WTC11 (cell line): ENCODE data around the gene MACO1. TPM values are rescaled to one million over a fixed set of nuclear protein-coding genes. Genes with fewer than 3 reads are reported as not detected.
A peak's percentile ranks its signal among the peaks of the same experiment; 100 is the strongest.

ENCODE experiments used
- ATAC-seq: fragments of 200-7000 bp; cut with Tn5 transposase; 2 replicates; pipeline ENCODE4 v1.10.0; 2021; ENCODE audit warnings: mild to moderate bottlenecking, moderate library complexity
- CTCF ChIA-PET: fragments of 300-600 bp; sonication (Branson Sonifier 250); formaldehyde crosslinking; loops from one replicate; lab custom pipeline; 2021; ENCODE audit warnings: antibody characterized with exemption; lab: Charles Lee
- POLR2A ChIA-PET: fragments of 350-600 bp; sonication (Branson Sonifier 250); formaldehyde crosslinking; loops from one replicate; lab custom pipeline; 2021; ENCODE audit warnings: antibody characterized with exemption; lab: Charles Lee
- DNase-seq: peaks from one replicate; pipeline ENCODE4 v3.0.0; 2021; ENCODE audit warnings: low spot score
- H3K27ac Mint-ChIP-seq: 2 replicates; pipeline ENCODE4 v1.8.0; 2021; ENCODE audit warnings: mixed read lengths
- H3K27me3 Mint-ChIP-seq: 2 replicates; pipeline ENCODE4 v1.8.0; 2021; ENCODE audit warnings: low read depth, mild to moderate bottlenecking, moderate library complexity, mixed read lengths
- H3K36me3 Mint-ChIP-seq: 2 replicates; pipeline ENCODE4 v1.8.0; 2021; ENCODE audit warnings: mixed read lengths
- H3K4me1 Mint-ChIP-seq: 2 replicates; pipeline ENCODE4 v1.8.0; 2022; ENCODE audit warnings: mixed read lengths
- H3K4me3 Mint-ChIP-seq: 2 replicates; pipeline ENCODE4 v1.8.0; 2021; ENCODE audit warnings: mild to moderate bottlenecking, moderate library complexity, mixed read lengths
- H3K9me3 Mint-ChIP-seq: 2 replicates; pipeline ENCODE4 v1.8.0; 2021; ENCODE audit warnings: mixed read lengths
- EMX1 ChIP-seq: fragments of 250-450 bp; sonication (Bioruptor Pico); IDR thresholded peaks from 2 replicates; pipeline ENCODE4 v1.8.0; 2021; ENCODE audit warnings: mild to moderate bottlenecking
- ETV6 ChIP-seq: sonication (generic); formaldehyde crosslinking; IDR thresholded peaks from 2 replicates; pipeline ENCODE4 v1.8.1; 2022; ENCODE audit warnings: mild to moderate bottlenecking, missing genetic modification reagents
- FOXP1 ChIP-seq: sonication (generic); formaldehyde crosslinking; IDR thresholded peaks from 2 replicates; pipeline ENCODE4 v1.8.0; 2022; ENCODE audit warnings: missing genetic modification reagents, mild to moderate bottlenecking, moderate library complexity, borderline replicate concordance
- IRF2 ChIP-seq: sonication (generic); formaldehyde crosslinking; IDR thresholded peaks from 2 replicates; pipeline ENCODE4 v1.8.0; 2022; ENCODE audit warnings: low read depth, missing genetic modification reagents, borderline replicate concordance
- JAZF1 ChIP-seq: fragments of 250-450 bp; sonication (Bioruptor Pico); IDR thresholded peaks from 2 replicates; pipeline ENCODE4 v1.9.0; 2021; ENCODE audit warnings: moderate library complexity, mild to moderate bottlenecking, inconsistent platforms
- MXD4 ChIP-seq: fragments of 250-450 bp; sonication (Bioruptor Pico); IDR thresholded peaks from 2 replicates; pipeline ENCODE4 v1.8.0; 2021; ENCODE audit warnings: mild to moderate bottlenecking, moderate library complexity, borderline replicate concordance
- NFE2L1 ChIP-seq: sonication (generic); formaldehyde crosslinking; IDR thresholded peaks from 2 replicates; pipeline ENCODE4 v1.8.1; 2023; ENCODE audit warnings: missing genetic modification reagents
- PRRX2 ChIP-seq: fragments of 250-450 bp; sonication (Bioruptor Pico); IDR thresholded peaks from 2 replicates; pipeline ENCODE4 v1.8.0; 2021; ENCODE audit warnings: mild to moderate bottlenecking
- ZBTB21 ChIP-seq: sonication (generic); formaldehyde crosslinking; IDR thresholded peaks from 2 replicates; pipeline ENCODE4 v1.8.1; 2023; ENCODE audit warnings: mild to moderate bottlenecking, missing genetic modification reagents, borderline replicate concordance
- ZNF423 ChIP-seq: fragments of 250-450 bp; sonication (Bioruptor Pico); IDR thresholded peaks from 2 replicates; pipeline ENCODE4 v2.1.2; 2022; ENCODE audit warnings: mild to moderate bottlenecking, moderate library complexity
- total RNA-seq: library from RNA; stranded (reverse); gene quantifications from 3 replicates; pipeline ENCODE4 v1.2.3, GENCODE V29; 2021
- TF ChIP-seq, protein P1 (sequence below): sonication (generic); formaldehyde crosslinking; IDR thresholded peaks from 2 replicates; pipeline ENCODE4 v1.8.1; 2022; ENCODE audit warnings: low read depth, missing genetic modification reagents, borderline replicate concordance
- TF ChIP-seq, protein P2 (sequence below): fragments of 250-450 bp; sonication (Bioruptor Pico); IDR thresholded peaks from 2 replicates; pipeline ENCODE4 v1.9.0; 2021; ENCODE audit warnings: moderate library complexity, mild to moderate bottlenecking, inconsistent platforms, borderline replicate concordance
- TF ChIP-seq, protein P3 (sequence below): sonication (generic); formaldehyde crosslinking; IDR thresholded peaks from 2 replicates; pipeline ENCODE4 v1.8.1; 2023; ENCODE audit warnings: mild to moderate bottlenecking, missing genetic modification reagents
- TF ChIP-seq, protein P4 (sequence below): fragments of 250-450 bp; sonication (Bioruptor Pico); IDR thresholded peaks from 2 replicates; pipeline ENCODE4 v2.1.2; 2022; ENCODE audit warnings: mild to moderate bottlenecking, moderate library complexity
- TF ChIP-seq, protein P5 (sequence below): sonication (generic); formaldehyde crosslinking; IDR thresholded peaks from 2 replicates; pipeline ENCODE4 v1.8.0; 2023; ENCODE audit warnings: mild to moderate bottlenecking, missing genetic modification reagents
- TF ChIP-seq, protein P6 (sequence below): fragments of 250-450 bp; sonication (Bioruptor Pico); IDR thresholded peaks from 2 replicates; pipeline ENCODE4 v1.9.0; 2021; ENCODE audit warnings: mild to moderate bottlenecking, borderline replicate concordance

Gene MACO1
- total RNA-seq, 1 experiment from 2014 or later = 9.5 TPM

DNA sequence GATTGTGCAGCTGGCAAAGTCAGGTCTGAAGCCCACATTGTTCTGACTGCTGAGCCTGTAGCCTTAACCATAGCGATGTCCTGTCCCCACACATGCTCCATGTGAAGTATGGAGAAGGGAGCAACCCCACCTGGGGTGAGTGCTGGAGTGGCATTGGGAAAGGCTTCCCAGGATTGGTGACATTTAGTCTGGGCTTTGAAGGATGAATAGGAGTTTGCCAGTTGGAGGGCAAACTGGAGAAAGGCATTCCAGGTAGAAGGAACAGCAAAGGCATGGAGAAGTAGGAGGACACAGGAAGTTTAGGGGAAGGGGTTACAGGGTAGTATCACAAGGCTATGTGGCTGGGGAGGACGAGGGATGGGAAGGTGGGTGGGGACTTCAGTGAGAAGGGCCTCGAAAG, 105.4 kb downstream of the MACO1 start (continued):
- TF ChIP-seq, protein P1, sequence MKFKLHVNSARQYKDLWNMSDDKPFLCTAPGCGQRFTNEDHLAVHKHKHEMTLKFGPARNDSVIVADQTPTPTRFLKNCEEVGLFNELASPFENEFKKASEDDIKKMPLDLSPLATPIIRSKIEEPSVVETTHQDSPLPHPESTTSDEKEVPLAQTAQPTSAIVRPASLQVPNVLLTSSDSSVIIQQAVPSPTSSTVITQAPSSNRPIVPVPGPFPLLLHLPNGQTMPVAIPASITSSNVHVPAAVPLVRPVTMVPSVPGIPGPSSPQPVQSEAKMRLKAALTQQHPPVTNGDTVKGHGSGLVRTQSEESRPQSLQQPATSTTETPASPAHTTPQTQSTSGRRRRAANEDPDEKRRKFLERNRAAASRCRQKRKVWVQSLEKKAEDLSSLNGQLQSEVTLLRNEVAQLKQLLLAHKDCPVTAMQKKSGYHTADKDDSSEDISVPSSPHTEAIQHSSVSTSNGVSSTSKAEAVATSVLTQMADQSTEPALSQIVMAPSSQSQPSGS (CRISPR knock-in tag) = no peak
- TF ChIP-seq, protein P2, sequence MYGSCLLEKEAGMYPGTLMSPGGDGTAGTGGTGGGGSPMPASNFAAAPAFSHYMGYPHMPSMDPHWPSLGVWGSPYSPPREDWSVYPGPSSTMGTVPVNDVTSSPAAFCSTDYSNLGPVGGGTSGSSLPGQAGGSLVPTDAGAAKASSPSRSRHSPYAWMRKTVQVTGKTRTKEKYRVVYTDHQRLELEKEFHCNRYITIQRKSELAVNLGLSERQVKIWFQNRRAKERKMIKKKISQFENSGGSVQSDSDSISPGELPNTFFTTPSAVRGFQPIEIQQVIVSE = no peak
- TF ChIP-seq PRRX2 (CRISPR knock-in tag) = no peak
- TF ChIP-seq ZNF423 (CRISPR knock-in tag) = no peak
- TF ChIP-seq EMX1 (CRISPR knock-in tag) = no peak

DNA sequence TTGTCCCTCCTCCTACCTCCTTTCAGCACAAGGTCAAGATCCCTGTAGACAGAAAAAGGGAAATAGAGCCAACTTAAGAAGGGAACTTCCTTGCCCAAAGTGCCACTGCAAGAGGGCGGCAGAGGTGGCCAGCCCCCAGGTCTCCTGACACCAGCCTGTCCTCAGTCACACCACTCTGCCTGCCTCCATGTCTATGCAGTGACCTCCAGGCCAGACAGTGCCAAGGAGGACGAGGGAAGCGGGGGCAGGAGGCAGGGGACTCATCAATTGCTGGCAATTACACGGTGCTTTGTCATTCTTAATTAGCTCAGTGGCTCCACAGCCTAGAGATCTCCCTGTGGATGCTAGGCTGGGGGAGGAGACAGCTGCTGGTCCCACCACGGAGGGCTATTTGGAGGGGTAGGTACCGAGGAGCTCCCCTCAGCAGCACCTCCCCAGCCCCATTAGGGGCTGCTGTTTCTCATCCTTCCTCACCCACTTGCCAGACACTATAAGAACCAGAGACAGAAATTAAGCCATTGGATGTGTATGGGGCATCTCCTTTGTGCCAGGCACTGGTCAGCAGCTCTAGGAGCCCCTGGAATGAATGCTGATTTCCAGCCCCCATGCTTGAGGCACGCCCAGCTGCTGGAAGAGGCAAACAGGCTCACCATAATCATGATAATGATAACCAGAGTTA, 106.6 kb downstream of the MACO1 start:
- peaks cover 3% of the 10 kb centered on the region; the same call in 1 of the 2 replicates for H3K27me3 Mint-ChIP-seq
- no peaks in the 10 kb centered on the region for H3K9me3 Mint-ChIP-seq
- no peak overlapping the region for H3K27ac Mint-ChIP-seq
- CTCF ChIA-PET = interaction anchor here (0.6 to 3.4 kb wide), 5 partner anchors 35 to 607 kb away, joined by 3 to 17 read pairs (median 4); partner anchors contain the start of gene RUNX3
- ATAC-seq (peak; percentile 59), DNase-seq (no peak)
- no peak overlapping the region for H3K4me3 Mint-ChIP-seq
- POLR2A ChIA-PET = no interaction called here
- H3K4me1 Mint-ChIP-seq = peaks cover 18% of the 10 kb centered on the region
- H3K36me3 Mint-ChIP-seq = no peaks in the 10 kb centered on the region
- TF ChIP-seq JAZF1 (CRISPR knock-in tag) = no peak
- TF ChIP-seq, protein P3, sequence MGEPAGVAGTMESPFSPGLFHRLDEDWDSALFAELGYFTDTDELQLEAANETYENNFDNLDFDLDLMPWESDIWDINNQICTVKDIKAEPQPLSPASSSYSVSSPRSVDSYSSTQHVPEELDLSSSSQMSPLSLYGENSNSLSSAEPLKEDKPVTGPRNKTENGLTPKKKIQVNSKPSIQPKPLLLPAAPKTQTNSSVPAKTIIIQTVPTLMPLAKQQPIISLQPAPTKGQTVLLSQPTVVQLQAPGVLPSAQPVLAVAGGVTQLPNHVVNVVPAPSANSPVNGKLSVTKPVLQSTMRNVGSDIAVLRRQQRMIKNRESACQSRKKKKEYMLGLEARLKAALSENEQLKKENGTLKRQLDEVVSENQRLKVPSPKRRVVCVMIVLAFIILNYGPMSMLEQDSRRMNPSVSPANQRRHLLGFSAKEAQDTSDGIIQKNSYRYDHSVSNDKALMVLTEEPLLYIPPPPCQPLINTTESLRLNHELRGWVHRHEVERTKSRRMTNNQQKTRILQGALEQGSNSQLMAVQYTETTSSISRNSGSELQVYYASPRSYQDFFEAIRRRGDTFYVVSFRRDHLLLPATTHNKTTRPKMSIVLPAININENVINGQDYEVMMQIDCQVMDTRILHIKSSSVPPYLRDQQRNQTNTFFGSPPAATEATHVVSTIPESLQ (CRISPR knock-in tag) = no peak
- no peak for TF ChIP-seq NFE2L1 (CRISPR knock-in tag)
- no peak for TF ChIP-seq FOXP1
- TF ChIP-seq ZNF423 (CRISPR knock-in tag) = no peak
- TF ChIP-seq, protein P4, sequence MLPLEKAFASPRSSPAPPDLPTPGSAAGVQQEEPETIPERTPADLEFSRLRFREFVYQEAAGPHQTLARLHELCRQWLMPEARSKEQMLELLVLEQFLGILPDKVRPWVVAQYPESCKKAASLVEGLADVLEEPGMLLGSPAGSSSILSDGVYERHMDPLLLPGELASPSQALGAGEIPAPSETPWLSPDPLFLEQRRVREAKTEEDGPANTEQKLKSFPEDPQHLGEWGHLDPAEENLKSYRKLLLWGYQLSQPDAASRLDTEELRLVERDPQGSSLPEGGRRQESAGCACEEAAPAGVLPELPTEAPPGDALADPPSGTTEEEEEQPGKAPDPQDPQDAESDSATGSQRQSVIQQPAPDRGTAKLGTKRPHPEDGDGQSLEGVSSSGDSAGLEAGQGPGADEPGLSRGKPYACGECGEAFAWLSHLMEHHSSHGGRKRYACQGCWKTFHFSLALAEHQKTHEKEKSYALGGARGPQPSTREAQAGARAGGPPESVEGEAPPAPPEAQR = no peak

DNA sequence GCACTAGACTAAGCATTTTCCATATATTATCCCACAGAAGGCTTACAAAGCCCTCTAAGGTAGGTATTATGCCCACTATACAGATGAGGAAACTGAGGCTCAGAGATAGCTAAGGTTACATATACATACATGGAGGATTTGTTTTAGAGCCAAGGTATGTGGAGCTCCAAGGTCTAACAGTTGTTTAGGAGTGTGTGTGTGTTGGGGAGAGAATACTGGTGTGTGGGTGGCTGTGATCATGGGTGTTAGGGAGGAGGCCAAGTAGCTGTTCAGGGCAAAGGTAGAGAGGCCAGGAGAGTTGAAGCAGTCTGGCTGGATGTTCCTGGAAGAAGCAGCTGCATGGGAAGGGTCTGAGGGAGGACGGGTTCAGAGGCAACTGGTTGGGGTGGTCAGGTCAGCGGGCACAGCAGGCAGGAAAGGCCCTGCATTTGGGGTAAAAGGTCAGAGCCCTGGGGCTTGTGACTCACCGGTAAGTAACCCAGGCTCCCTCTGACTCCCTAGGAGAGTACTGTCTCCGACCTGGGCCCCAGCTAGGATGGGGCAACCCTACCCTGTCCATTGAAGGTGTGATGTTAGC, 107.6 kb downstream of the MACO1 start:
- H3K4me1 Mint-ChIP-seq = peaks cover 12% of the 10 kb centered on the region
- H3K36me3 Mint-ChIP-seq = no peaks in the 10 kb centered on the region
- no peak for DNase-seq
- H3K27me3 Mint-ChIP-seq = peaks cover 6% of the 10 kb centered on the region; the same call in 1 of the 2 replicates
- POLR2A ChIA-PET = interaction anchor here (0.5 kb wide), 1 partner anchor 442 kb away, joined by 3 read pairs; no protein-coding TSS in a partner anchor
- no peak overlapping the region for H3K27ac Mint-ChIP-seq
- H3K9me3 Mint-ChIP-seq = no peaks in the 10 kb centered on the region
- CTCF ChIA-PET = interaction anchor here (0.6 to 3.4 kb wide), 5 partner anchors 14 to 272 kb away, joined by 3 to 17 read pairs (median 4); no protein-coding TSS in a partner anchor
- no peak for ATAC-seq
- no peak overlapping the region for H3K4me3 Mint-ChIP-seq
- TF ChIP-seq MXD4 (CRISPR knock-in tag) (no peak), ZBTB21 (CRISPR knock-in tag) (no peak), ETV6 (CRISPR knock-in tag) (no peak), IRF2 (CRISPR knock-in tag) (no peak)
- TF ChIP-seq, protein P4 = no peak
- TF ChIP-seq, protein P5, sequence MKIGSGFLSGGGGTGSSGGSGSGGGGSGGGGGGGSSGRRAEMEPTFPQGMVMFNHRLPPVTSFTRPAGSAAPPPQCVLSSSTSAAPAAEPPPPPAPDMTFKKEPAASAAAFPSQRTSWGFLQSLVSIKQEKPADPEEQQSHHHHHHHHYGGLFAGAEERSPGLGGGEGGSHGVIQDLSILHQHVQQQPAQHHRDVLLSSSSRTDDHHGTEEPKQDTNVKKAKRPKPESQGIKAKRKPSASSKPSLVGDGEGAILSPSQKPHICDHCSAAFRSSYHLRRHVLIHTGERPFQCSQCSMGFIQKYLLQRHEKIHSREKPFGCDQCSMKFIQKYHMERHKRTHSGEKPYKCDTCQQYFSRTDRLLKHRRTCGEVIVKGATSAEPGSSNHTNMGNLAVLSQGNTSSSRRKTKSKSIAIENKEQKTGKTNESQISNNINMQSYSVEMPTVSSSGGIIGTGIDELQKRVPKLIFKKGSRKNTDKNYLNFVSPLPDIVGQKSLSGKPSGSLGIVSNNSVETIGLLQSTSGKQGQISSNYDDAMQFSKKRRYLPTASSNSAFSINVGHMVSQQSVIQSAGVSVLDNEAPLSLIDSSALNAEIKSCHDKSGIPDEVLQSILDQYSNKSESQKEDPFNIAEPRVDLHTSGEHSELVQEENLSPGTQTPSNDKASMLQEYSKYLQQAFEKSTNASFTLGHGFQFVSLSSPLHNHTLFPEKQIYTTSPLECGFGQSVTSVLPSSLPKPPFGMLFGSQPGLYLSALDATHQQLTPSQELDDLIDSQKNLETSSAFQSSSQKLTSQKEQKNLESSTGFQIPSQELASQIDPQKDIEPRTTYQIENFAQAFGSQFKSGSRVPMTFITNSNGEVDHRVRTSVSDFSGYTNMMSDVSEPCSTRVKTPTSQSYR (CRISPR knock-in tag) = no peak
- TF ChIP-seq, protein P6, sequence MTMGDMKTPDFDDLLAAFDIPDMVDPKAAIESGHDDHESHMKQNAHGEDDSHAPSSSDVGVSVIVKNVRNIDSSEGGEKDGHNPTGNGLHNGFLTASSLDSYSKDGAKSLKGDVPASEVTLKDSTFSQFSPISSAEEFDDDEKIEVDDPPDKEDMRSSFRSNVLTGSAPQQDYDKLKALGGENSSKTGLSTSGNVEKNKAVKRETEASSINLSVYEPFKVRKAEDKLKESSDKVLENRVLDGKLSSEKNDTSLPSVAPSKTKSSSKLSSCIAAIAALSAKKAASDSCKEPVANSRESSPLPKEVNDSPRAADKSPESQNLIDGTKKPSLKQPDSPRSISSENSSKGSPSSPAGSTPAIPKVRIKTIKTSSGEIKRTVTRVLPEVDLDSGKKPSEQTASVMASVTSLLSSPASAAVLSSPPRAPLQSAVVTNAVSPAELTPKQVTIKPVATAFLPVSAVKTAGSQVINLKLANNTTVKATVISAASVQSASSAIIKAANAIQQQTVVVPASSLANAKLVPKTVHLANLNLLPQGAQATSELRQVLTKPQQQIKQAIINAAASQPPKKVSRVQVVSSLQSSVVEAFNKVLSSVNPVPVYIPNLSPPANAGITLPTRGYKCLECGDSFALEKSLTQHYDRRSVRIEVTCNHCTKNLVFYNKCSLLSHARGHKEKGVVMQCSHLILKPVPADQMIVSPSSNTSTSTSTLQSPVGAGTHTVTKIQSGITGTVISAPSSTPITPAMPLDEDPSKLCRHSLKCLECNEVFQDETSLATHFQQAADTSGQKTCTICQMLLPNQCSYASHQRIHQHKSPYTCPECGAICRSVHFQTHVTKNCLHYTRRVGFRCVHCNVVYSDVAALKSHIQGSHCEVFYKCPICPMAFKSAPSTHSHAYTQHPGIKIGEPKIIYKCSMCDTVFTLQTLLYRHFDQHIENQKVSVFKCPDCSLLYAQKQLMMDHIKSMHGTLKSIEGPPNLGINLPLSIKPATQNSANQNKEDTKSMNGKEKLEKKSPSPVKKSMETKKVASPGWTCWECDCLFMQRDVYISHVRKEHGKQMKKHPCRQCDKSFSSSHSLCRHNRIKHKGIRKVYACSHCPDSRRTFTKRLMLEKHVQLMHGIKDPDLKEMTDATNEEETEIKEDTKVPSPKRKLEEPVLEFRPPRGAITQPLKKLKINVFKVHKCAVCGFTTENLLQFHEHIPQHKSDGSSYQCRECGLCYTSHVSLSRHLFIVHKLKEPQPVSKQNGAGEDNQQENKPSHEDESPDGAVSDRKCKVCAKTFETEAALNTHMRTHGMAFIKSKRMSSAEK (CRISPR knock-in tag) = no peak
